ENCODE measurements around the gene DPP7.

DPP7 gene
- total RNA-seq = 174 to 187 reads per million in 2 donors

GRCh38 chr9:137114613-137115393 is at the start of gene DPP7:
DPP7 (minus strand) TSS chr9:137114733; CDS start chr9:137114713, 20 bp downstream.
- DNase-seq = peak; percentile 69

GRCh38 chr9:137163805-137164204 is 49.3 kb upstream of the DPP7 start:
- DNase-seq = no peak

GRCh38 chr9:137163365-137163715 is 48.8 kb upstream of the DPP7 start:
- DNase-seq = no peak

- no peak for DNase-seq
These were observed 48.2 kb upstream of the DPP7 start for GRCh38 chr9:137162505-137163364.

- DNase-seq = no peak
These were observed 47.3 kb upstream of the DPP7 start for GRCh38 chr9:137161558-137162486.

- no peak for DNase-seq
These were observed 46.4 kb upstream of the DPP7 start for GRCh38 chr9:137160716-137161557.

- no peak for DNase-seq
These were observed 45.5 kb upstream of the DPP7 start for GRCh38 chr9:137160054-137160425.

- DNase-seq = no peak
These were observed 44.8 kb upstream of the DPP7 start for GRCh38 chr9:137159105-137160053.

GRCh38 chr9:137158625-137159024 is 44.1 kb upstream of the DPP7 start:
- DNase-seq = no peak

- no peak for DNase-seq
These were observed 43.3 kb upstream of the DPP7 start for GRCh38 chr9:137157618-137158415.

GRCh38 chr9:137156567-137157375 is 42.2 kb upstream of the DPP7 start:
- no peak for DNase-seq

- no peak for DNase-seq
These were observed 38.4 kb upstream of the DPP7 start for GRCh38 chr9:137152844-137153405.

- DNase-seq = no peak
These were observed 36.3 kb upstream of the DPP7 start for GRCh38 chr9:137150617-137151457.

GRCh38 chr9:137149942-137150616 is 35.5 kb upstream of the DPP7 start:
- no peak for DNase-seq

GRCh38 chr9:137149363-137149762 is 34.8 kb upstream of the DPP7 start:
- DNase-seq = no peak

GRCh38 chr9:137148661-137149060 is 34.1 kb upstream of the DPP7 start:
- no peak for DNase-seq

GRCh38 chr9:137148242-137148641 is 33.7 kb upstream of the DPP7 start:
- DNase-seq = no peak

All from activated gamma-delta T cell (primary cell).